Stimulated activated CD4-positive, alpha-beta T cell treated with anti-CD3 and anti-CD28 coated beads, TNF-alpha, amount 100 ng/mL, for 1 hour (primary cell): ENCODE measurements around the gene RAX.
"Not testable (repeated sequence)": the region's sequence is repeated elsewhere in the genome, so short reads cannot be mapped to it uniquely, and the experiment has no call there.

ENCODE experiments used
- DNase-seq, 3 donors: peaks; one replicate each; pipeline ENCODE4 v3.0.0-alpha.2; 2020; ENCODE audit warnings: low read depth in 3 of 3, low spot score in 1 of 3

Gene RAX

GRCh38 chr18:59273759-59274532 lies 692 bp upstream of the RAX start:
- no peak for DNase-seq

- no peak for DNase-seq
Measured at GRCh38 chr18:59272221-59272888, 899 bp downstream of the RAX start.

GRCh38 chr18:59271606-59272220 lies 1.5 kb downstream of the RAX start:
- DNase-seq = no peak

GRCh38 chr18:59270689-59271257 lies 2.5 kb downstream of the RAX start:
- no peak for DNase-seq

- DNase-seq = no peak
Measured at GRCh38 chr18:59269563-59270119, 3.6 kb downstream of the RAX start.

GRCh38 chr18:59268721-59269562 lies 4.3 kb downstream of the RAX start:
- DNase-seq = no peak

GRCh38 chr18:59268127-59268720 lies 5.0 kb downstream of the RAX start:
- DNase-seq = no peak

GRCh38 chr18:59267503-59268126 lies 5.6 kb downstream of the RAX start:
- DNase-seq = no peak

GRCh38 chr18:59266886-59267502 lies 6.3 kb downstream of the RAX start:
- DNase-seq = no peak

GRCh38 chr18:59266459-59266858 lies 6.8 kb downstream of the RAX start:
- DNase-seq = no peak

- DNase-seq = no peak
Measured at GRCh38 chr18:59265974-59266369, 7.3 kb downstream of the RAX start.

GRCh38 chr18:59265246-59265973 lies 7.8 kb downstream of the RAX start:
- DNase-seq = no peak

- DNase-seq = no peak
Measured at GRCh38 chr18:59264651-59265245, 8.5 kb downstream of the RAX start.

GRCh38 chr18:59264121-59264571 lies 9.1 kb downstream of the RAX start:
- no peak for DNase-seq

GRCh38 chr18:59263661-59264060 lies 9.6 kb downstream of the RAX start:
- no peak for DNase-seq

- DNase-seq = not testable (repeated sequence)
Measured at GRCh38 chr18:59262243-59262642, 11.0 kb downstream of the RAX start.

- not testable (repeated sequence) for DNase-seq
Measured at GRCh38 chr18:59261842-59262241, 11.4 kb downstream of the RAX start.

GRCh38 chr18:59255491-59255890 lies 17.8 kb downstream of the RAX start:
- DNase-seq = not testable (repeated sequence)
